Hypothalamus (tissue), 51 donors: Measurements from ENCODE around the gene MRPL50.
"Not testable (repeated sequence)": the region's sequence is repeated elsewhere in the genome, so short reads cannot be mapped to it uniquely, and the experiment has no call there.

Source experiments
- DNase-seq, 51 donors: peaks; one replicate each; lab custom pipeline; 2025; lab: John Stamatoyannopoulos, UW

MRPL50 gene

DNA sequence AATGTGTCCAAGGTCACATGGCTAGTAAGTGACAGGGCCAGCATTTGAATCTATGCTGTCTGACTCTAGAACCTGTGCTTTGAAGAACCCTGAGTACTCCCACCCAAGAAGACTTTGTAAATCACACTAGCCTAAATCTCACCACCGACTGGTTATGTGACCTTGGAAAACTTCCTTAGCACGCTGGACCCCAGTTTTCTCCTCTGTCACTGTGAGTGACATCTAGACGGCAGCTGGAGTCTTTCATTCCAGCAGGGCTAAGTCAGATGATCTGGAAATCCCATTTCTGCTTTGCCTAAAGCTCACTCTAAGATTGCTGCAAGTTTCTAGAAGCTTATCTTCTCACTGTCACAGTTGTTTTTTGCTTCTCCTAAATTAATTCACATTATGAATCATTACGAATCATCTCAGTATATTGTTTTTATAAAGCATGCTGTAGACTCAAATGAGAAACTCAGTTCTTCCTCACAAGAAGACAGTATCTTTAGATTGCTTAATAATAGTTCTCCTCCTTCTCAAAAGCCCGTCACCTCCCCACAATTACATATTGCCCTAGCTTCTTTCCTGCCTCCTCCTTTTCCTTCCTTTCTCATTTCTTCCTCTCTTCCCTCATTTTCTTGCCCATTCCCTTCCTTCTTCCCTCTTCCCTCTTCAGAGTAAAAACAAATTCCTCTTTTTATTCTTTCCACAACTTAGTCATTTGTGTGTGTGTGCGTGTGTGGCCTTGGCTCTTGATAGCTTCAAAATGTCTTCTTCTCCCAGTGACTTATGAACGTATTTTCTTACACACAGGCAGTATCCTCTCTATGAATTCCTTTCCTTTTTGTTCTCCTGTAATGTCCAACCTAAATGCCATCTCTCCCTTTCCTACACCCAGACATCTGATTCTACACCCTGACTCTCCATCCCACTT is 20.4 kb upstream of the MRPL50 start:
- no peak for DNase-seq

DNA sequence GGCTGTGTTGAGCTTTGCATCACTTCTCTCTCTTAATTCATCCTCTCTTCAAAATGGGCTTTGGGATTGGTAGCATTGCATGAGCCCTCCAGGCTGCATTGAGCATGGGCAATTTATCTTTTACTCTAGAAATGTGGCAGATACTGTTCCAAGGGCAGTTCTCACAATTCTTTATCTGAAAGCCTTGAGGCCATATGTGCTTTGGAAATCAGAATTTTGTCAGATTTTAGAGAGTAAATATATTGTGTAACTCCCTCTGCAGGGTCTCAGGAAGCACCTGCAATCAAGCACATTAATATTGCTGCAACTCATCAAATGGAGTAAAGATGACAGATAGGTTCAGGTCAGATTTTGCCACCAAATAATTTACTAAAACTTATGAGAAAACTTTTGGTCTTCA is 19.6 kb upstream of the MRPL50 start:
- DNase-seq = no peak

DNA sequence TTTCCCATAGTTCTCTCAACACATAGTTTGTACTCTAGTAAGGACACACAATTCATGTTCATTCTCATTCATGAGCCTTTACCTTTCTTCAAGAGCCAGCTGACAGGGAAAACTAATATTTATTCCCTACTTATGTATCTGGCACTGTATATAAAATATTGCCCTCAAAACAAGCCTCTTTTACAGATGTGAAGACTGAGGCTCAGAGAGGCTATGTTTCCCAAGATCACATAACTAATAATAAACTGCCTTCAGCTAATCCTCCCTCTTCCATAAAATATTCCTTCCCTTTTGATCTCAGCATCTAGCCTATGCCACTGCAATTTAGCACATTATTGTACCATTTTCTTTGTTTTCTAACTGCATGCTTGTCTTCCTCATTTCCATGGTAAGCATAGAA is 19.0 kb upstream of the MRPL50 start:
- no peak for DNase-seq

DNA sequence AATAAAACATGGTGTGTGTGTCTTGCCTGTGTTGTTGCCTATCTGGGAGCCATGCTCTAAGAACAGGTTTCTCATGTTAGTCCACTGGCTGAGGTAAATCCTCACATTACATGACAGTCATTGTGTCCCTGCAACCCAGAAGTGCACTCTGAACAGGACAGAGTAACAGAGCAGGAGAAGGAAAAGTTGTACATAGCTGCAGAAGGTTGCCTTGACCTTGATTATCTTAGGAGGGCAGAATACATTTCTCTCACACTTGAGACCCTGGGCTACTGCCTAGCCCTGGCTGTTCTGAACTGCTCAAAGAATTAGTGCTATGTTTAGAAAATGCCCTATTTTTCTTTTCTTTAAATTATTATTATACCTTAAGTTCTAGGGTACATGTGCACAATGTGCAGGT is 17.2 kb upstream of the MRPL50 start:
- DNase-seq = no peak

DNA sequence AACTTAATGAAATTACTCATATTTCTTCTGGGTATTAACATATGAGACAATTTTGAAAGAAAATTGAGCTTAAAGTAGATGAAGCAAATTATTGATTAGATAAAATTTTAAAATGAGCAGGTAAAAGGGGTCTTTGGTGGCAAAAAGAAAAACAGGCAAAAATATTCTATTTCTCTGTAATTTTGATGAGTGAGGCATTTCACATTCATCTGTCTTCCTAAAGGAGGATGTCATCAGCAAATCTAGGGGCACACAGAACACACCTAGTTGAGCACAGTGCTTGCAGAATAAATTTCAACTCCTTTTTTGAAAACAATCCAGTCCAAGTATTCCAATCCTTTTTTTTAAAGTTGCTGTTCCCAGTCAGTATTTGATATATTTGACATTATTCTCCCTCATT is 16.4 kb upstream of the MRPL50 start:
- no peak for DNase-seq

DNA sequence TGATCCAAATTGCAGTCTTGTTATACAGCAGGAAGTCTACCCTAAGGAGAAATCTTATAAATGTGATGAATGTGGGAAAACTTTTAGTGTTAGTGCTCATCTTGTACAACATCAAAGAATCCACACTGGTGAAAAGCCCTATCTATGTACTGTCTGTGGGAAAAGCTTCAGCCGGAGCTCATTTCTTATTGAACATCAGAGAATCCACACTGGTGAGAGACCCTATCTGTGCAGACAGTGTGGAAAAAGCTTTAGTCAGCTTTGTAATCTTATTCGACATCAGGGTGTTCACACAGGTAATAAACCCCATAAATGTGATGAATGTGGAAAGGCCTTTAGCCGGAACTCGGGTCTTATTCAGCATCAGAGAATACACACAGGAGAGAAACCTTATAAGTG is 10.7 kb upstream of the MRPL50 start:
- no peak for DNase-seq

DNA sequence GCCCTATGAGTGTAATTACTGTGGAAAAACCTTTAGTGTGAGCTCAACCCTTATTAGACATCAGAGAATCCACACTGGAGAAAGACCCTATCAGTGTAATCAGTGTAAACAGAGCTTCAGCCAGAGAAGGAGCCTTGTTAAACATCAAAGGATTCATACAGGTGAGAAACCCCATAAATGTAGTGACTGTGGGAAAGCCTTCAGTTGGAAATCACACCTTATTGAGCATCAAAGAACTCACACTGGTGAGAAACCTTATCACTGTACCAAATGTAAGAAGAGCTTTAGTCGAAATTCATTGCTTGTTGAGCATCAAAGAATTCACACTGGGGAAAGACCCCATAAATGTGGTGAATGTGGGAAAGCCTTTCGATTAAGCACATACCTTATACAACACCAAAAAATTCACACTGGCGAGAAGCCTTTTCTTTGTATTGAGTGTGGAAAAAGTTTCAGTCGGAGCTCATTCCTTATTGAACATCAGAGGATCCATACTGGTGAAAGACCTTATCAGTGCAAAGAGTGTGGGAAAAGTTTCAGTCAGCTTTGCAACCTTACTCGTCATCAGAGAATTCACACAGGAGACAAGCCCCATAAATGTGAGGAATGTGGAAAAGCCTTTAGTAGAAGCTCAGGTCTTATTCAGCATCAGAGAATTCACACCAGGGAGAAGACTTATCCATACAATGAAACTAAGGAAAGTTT is 10.1 kb upstream of the MRPL50 start:
- DNase-seq = no peak

DNA sequence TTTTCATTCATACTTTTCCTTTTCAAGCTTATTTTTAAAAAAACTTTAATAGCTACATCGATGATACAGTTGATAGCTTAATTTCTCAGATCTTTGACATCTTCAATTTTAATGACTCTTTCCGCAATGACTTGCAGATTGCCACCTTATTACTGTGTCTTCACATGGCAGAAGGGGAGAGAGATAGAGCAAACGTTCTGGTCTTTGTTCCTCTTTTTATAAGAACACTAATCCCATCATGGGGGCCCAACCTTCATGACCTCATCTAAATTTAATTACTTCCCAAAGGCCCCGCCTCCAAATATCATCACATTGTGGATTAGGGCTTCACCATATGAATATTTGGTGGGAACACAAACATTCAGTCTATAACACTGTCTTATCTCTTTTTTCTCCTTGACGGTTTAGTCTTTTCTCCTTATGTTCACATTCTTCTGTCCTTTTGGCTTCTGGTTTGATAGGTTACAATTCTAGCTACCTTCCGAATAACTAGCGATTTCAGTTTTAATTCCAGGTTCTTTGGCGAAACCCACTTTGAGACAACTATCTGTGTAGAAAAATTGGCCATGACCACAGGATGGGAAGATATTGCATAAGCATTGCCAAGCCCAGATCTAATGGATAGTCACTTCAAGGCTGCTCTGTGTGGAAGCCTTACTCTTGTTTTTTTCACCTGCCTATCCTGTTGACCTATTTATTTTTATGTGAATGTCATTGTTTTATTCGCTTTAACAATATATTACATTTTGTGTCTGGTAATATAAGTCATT is 5.3 kb upstream of the MRPL50 start:
- DNase-seq = no peak

DNA sequence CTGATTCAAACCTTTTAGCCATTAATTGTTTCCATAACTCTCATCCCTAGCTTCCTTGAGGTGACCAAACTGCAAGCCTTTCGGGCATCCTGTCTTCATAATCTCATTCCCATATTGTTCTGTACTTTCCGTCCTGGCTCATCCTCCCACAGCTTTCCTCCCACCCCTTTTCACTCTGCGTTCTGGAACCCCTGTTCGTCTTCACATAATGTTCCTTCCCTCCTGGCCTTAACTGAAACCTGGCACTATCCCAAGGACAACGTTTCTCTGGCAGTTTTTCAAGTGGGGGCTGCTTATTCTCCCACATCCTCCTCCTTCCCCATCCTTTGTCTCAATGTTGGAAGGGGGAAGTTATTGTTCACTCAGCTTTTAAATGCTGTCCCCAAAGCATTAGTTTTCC is 1.7 kb upstream of the MRPL50 start:
- peak in 1 of 51 donors; percentile 16 for DNase-seq

DNA sequence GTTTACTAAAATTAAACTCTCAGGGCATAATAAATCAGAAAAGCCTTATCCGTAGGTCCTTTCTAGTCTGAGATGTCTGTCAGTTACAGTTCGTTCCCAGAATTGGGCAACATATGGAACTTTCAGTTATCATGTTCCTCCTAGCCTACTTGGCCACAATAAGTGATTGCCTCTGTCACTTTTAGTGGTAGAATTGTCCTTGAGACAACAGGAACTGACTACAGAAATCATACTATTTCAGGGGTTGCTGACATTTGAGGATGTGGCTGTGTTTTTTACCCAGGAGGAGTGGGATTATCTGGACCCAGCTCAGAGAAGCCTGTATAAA is 1.2 kb upstream of the MRPL50 start:
- DNase-seq = no peak

DNA sequence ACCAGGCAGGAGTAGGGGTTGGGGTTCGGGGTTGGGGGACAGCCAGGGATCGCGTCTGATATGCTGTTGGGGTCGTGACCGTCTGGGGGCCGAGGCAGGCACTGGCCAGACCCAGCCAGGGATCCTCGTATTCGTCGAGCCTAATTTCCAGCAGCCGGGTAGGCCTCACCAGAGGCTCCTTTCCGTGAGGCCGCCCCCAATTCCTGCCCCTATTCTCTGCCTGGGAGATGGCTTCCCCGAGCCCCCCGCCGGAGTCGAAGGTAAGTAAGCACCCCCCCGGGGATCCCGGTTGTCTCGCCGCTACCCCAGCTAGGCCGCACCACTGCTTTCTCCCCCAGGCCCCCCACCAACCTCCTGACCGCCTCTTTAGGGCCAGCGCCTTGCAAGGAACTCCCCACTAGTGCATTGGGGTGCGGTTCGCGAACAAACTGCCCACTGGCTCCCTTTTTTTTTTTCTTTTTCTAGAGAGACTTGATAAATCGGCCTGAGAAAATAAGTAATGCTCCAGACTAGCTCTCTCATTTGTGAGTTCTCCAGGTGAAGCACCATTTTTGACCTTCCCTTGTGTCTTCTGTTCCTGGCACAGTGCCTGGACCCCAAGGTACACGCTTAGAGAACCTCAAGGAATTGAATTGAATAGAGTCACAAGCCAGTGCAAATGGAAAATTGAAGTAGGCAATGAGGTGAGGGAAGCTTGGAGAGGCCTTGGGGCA is 668 bp upstream of the MRPL50 start:
- DNase-seq = peak in 16 of 51 donors; percentile 8 to 71 (median 56)

DNA sequence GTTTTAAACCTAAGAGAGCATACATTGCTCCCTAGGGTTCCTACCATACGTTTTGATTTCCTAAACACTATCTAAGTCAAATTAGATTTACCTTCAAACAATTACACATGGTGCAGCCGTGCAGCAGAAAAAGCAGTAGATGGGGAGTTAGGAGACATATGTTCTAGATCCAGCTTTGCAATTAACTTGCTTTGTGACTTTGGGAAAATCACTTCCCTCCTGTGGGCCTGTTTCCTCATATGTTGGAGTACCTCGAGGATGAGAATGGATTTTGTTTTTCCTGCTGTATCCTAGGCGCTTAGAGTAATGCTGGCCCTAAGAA is 711 bp downstream of the MRPL50 start:
- DNase-seq = peak in 1 of 51 donors; percentile 21

DNA sequence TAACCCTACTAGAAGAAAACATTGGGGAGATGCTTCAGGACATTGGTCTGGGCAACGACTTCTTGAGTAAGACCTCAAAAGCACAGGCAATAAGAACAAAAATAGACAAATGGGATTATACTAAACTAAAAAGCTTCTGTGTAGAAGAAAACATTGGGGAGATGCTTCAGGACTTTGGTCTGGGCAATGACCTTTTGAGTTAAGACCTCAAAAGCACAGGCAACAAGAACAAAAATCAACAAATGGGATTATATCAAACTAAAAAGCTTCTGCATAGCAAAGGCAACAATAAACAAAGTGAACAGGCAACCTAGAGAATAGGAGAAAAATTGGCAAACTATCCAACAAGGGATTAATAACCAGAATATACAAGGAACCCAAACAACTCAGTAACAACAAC is 3.7 kb downstream of the MRPL50 start:
- no peak for DNase-seq

DNA sequence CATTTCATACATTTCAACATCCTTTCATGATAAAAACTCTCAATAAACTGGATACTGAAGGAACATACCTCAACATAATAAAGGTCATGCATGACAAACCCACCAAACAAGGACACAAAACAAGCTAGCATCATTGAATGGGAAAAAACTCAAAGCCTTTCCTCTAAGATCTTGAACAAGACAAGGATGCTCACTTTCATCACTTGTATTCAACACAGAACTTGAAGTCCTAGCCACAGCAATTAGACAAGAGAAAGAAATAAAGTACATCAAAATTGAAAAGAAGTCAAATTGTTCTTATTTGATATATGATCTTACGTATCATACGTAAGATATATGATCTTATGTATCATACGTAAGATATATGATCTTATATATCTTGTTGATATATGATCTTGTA is 5.3 kb downstream of the MRPL50 start:
- no peak for DNase-seq

DNA sequence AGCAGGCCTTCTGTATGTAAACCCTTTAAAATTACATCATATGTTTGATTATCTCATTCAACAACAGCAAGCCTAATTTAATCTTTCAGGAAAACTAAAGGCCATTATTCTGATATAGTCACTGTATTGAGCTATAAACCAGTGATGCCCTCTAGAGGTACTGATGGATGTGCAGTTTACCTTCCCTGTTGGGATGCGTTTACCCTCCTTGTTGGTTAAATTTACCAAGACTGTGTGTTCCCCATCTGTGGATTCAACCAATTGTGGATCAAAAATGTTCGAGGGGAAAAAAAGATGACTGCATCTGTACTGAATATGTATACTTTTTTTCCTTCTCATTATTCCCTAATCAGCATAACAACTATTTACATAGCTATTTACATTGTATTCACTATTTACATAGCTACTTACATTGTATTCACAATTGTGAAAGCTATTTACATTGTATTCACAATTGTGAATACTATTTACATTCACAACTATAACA is 9.9 kb downstream of the MRPL50 start:
- peak in 2 of 51 donors; percentile 4 to 42 for DNase-seq

DNA sequence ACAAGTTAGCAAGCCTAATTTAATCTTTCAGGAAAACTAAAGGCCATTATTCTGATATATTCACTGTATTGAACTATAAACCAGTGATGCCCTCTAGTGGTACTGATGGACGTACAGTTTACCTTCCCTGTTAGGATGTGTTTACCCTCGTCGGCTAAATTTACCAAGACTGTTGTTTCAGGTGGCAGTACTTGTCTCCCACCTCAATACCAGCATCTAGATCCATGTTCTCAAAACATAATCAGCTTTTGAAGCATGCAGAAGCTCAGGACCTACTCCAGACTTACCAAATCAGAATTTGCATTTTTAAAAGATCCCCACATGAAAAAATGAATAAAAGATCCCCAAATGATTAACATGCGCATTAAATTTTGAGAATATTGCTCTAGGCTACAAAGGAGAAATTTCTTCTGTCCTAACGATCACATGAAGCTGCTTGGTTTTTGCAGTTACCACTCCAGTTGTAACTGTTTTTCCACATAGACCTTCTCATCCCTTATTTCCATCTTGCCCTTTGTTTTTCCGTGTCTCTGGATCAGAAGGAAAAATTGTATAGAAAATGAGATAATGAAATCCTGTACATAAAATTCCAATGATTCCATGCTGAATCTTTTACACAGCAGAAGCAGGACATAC is 10.4 kb downstream of the MRPL50 start:
- DNase-seq = peak in 1 of 51 donors; percentile 65

DNA sequence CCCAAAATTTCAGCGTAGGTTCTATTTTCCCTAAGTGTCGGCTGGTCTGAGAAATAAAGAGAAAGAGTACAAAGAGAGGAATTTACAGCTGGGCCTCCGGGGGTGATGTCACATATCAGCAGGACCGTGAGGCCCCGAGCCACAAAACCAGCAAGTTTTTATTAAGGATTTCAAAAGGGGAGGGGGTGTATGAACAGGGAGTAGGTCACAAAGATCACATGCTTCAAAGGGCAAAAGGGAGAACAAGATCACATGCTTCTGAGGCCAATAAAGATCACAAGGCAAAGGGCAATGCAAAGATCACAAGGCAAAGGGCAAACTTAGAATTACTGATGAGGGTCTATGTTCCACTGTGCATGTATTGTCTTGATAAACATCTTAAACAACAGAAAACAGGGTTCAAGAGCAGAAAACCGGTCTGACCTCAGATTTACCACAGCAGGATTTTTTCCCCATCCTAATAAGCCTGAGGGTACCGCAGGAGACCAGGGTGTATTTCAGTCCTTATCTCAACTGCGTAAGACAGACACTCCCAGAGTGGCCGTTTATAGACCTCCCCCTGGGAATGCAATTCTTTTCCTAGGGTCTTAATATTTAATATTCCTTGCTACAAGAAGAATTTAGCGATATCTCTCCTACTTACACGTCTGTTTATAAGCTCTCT is 13.4 kb downstream of the MRPL50 start, which contains the start of gene BAAT:
TSS of gene BAAT (minus strand) at position 134 of the 664 bp plus-strand sequence. CDS start 13,602 bp downstream, outside the sequence.
- not testable (repeated sequence) for DNase-seq

DNA sequence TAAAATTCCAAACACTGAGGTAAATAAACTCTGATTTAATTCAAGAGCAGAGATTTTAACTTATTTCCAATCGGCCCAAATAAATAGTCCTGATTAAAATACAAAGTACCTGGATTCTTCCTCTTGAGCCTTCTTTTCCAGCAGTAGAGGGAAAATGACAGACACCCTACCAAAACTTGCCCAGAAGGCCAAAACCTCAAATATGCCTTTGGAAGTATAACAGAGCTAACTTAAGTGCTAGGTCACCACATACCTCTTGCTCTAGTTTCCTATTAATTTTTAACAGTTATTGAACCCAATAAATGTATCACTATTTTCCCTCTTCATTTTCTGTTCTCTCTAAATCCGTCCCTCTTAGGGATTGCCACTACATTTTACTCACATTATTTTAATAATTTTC is 15.1 kb downstream of the MRPL50 start:
- no peak for DNase-seq

DNA sequence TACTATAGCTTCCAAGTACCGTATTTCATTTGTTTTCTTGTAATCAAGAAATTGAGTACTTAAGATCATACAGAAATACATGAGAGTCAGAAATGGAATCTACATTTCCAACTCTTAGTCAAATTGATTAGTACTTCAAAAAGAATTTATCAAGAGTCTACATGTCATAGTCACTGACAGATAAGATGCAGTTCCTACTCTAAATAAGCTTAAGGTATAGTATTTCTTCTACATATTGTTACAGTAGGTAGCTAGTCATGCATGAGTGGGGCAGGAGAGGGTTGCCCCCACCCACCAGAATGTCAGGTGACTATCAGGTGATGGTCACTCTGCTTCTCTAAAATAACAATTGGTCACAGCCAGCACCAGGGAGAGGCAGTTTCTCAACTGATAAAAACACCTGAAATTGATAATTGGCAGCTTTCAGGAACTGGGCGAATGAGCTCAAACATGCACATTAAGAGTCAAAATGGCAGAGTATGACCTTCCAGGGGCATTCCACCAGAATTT is 16.5 kb downstream of the MRPL50 start:
- no peak for DNase-seq
